GM18519 (cell line): Measurements from ENCODE around the gene STARD13.

Source experiments
- ATAC-seq: cut with Tn5 transposase; IDR thresholded peaks from one replicate; pipeline ENCODE4 v1.9.1; 2021; ENCODE audit warnings: mild to moderate bottlenecking, moderate library complexity; ENCODE audit not compliant: unreplicated experiment, low FRiP score

STARD13 gene

DNA sequence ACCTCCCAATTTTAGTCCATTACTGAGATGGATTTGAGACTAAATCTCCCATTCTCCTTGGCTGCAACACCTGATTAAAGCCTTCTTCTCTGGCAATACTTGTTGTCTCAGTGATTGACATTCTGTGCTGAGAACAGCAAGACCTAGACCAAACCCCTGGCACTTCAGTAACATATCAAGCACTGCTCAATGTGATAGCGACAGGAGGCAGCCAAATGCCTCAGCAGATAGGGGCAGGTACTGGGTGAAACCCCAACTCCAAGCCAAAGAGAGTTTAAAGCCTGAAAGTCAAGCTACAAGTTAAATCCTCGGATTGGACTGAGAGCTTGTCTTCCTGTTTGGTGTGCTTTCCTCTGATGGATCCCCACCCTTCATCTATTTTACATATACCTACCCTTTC, 52.7 kb downstream of the STARD13 start:
- no peak for ATAC-seq

DNA sequence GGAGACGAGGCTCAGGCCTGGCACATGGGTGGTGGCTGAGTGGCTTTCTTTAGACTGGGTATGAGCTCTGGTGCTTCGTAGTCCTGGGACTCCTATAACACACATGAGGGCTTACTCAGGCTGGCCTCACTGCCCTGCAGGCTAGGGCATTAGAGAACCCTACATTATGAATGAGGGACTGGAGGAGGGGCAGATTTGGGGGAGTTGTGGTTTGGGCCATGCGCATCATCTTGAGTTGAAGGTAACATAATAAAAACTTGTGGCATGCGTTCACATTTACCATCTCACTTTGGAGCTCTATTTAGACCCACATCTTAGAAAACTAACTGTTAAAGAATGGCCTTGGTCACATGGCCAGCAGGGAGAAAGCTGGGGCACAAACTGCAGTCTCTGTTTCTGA, 54.2 kb downstream of the STARD13 start:
- ATAC-seq: no peak

DNA sequence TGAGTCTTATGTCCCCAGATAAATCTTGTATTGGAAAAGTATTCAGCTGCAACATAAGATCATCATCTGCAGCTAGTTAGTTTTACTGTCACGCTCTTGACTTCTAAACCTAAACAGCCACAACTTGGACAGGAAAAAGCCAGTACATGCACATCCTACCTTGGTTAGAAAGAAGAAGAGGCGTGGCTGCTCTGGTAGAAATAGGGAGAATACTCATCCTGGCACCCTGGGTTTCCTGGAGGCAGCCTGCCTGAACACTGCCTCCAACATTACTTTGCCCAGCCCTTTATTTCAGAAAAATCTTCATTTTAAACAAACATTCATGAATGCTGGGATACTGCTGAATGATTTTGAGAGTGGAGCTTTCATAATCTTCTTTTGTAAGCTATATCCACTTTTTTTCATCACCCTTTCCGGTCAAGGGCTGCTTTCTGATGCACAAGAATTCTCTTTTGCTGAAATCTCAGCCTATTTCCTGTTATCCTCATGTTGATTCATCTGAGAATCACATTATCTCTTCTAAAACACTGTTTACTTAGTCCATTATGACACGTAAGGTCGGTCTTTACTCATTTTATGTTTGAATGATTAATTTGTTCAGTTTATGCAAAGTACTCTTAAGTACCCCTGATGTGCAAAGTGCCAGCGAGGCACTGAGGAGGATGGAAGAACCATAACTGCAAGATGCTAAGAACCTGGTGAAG, 55.2 kb downstream of the STARD13 start:
- no peak for ATAC-seq

GRCh38 chr13:33229446-33230177, 55.9 kb downstream of the STARD13 start:
- no peak for ATAC-seq

DNA sequence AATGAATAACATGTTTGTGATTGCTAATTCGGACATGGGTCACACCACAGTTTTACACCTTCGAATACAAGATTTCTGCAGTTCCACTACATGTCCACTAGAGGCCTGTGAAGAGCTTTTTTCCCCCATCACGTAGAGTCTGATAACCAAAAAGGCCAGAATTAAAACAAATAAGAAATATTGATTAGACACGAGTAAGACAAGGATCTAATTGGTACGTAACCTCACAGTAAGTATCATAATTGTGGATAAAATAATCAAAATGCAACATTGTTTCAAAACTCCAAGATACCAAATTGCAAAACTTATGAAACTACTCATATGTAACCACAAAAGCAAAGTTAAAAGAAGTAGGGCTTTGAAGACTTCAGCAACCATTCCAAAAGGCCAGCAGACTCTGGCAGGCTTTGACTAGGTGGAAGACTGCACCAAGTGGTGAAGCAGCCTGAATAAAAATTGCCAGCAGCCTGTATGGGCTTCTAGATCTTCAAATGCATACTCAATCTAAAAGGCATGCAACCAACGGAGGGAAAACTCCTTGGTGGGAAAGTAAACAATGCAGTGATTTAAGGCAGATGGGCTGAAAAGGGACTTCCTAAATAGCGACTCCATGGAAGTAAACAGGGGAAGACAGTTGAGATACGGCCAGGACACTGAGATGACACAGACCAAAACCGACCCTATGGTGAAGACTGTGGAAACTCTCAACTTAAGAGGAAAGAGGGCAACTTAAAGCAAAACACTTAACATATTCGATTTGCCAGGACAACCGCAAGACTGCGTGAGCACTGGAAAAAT, 56.7 kb downstream of the STARD13 start:
- ATAC-seq: no peak

DNA sequence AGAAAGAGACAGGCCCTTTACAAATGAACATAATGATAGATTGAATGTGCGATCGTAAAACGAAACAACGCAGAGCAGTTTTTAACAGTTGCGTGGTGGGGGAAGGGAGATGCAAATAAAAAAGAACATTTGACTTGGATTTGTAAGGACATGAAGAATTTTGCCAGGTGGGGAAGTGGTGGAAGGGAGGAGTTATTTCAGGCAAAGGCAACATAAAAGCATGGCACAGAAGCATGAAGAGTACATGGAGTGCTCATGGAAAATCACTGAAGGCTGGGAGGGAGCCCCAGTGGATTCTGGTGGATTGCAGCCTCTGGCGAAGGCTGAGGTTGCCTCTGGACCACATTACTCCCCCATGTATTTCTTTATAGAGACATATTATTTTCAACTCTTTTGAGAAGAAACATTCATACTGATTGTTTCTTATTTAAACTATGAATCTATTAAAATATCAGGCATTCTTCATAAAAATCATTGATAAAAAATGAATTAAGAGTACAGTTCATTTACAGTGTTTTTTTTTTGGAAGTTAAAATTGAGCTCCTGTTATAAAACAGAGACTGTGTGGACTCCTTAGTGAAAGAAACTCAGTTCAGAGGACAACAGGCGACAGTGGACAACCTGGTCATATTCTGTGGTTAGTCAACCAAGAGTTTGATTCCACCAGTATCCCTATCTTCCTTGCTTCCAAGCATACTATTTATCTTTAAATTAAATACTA, 57.5 kb downstream of the STARD13 start:
- ATAC-seq: no peak

- no peak for ATAC-seq
These were observed 60.9 kb downstream of the STARD13 start for GRCh38 chr13:33224686-33225085.

- ATAC-seq: no peak
These were observed 61.4 kb downstream of the STARD13 start for GRCh38 chr13:33224191-33224590.

DNA sequence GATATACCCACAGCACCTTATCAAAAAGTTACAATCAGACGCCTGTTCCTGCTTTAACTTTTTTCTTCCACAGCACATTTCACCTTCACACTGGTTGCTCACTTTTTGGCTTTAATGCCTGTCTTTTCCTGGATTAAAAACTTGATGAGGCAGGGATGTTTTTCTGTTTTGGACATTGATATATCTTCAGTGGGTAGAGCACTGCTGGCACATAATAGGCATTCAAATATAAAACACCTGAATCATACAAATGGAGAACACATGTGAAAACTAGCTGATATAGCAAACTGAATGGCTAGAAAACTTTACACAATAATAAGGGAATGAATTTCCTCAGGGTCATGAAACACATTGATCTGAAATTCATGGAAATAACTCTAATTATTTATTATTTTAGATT, 65.6 kb downstream of the STARD13 start:
- no peak for ATAC-seq

GRCh38 chr13:33218426-33218825, 67.1 kb downstream of the STARD13 start:
- no peak for ATAC-seq

GRCh38 chr13:33218020-33218419, 67.5 kb downstream of the STARD13 start:
- no peak for ATAC-seq

DNA sequence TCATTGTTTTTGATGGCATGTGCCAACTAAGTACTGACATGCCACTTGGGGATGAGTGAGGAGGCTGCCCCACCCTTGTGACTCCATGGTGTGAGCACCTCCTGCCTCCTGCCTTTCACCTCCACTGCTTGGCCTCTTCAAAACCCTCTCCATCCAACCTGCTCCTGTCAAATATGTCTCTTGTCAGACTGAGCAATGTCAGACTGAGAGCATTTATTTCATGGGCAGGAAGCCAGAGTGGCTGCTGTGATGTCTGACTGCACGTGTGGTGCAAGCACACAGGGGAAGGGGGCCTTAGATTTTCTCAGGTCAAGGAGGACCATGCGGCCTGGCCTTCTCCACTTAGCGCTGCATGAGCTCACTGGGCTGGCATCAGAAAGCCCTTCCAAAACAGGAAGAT, 68.3 kb downstream of the STARD13 start:
- ATAC-seq: no peak

DNA sequence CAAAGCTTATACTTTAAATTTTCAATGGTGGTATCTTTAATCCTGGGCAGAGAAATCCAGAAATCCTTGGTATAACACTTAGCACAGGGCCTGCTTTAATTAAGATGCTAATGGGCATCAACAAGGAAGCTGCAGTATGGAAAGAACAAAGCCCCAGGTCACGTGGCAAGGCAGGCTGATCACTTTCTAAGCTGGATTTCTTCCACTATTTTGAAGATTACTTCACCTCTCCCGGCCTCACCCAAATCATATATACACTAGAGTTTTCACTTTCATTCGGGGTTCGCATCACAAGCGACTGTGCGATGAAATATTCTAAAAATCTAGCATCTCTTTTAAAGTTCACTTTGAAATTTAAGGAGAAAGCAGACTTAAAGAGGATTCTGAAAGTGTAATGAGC, 71.8 kb downstream of the STARD13 start:
- no peak for ATAC-seq

GRCh38 chr13:33213024-33213768, 72.4 kb downstream of the STARD13 start:
- ATAC-seq: no peak

- ATAC-seq: no peak
These were observed 73.2 kb downstream of the STARD13 start for GRCh38 chr13:33212396-33212795.

DNA sequence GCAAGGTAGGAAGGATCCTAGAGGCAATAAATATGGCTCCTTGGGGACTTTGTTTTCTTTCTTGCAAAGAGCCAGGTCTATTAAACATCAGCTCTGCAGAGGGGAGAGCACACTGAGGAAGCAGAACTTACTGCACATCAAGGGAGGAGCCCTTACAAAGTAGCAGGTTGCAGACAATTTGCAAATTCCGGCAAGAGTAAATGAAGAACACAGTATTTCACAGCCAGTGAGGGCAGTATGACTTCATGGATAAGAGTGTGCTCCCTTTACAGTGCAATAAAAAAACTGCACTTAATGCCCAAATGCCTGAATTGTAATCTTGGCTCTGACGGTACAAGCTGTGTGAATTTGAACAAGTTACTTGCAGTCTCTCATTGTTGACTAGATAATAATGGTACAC, 75.5 kb downstream of the STARD13 start:
- no peak for ATAC-seq

GRCh38 chr13:33208290-33209220, 77.0 kb downstream of the STARD13 start:
- no peak for ATAC-seq

DNA sequence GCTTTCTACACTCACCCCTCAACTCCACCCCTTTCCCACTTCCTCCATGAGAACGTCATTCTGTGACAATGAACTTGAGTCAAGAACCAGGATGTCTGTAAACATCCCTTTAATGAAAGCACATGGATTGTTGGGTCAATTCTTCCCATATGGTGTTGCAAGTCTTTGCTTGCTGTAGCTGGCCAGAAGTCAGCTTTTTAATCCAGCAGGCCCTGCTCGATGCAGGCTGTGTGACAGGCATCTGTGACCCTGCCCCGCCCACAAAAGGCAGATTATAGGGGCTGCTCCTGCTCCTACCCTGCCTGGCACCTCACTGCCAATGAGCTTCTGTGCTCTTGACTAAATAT, 78.0 kb downstream of the STARD13 start:
- no peak for ATAC-seq

GRCh38 chr13:33206945-33207614, 78.5 kb downstream of the STARD13 start:
- ATAC-seq: no peak
